IMR-90 (cell line): ENCODE data around the gene RASSF9. TPM values are rescaled to one million over a fixed set of nuclear protein-coding genes. Genes with fewer than 3 reads are reported as not detected.
A peak's percentile ranks its signal among the peaks of the same experiment; 100 is the strongest.

ENCODE experiments used
- ATAC-seq: fragments of 200-7000 bp; cut with Tn5 transposase; 2 replicates; pipeline ENCODE4 v1.9.1; 2020; ENCODE audit warnings: low read depth, mild to moderate bottlenecking, moderate library complexity
- BruUV-seq: library from RNA; stranded (reverse); fragments of 400-500 nt; replicated peaks from 2 replicates; lab custom pipeline; 2021; lab: Mats Ljungman, UMichigan
- CTCF ChIA-PET: fragments of 300-600 bp; formaldehyde crosslinking; extraction: SDS; loops from one replicate; lab custom pipeline; 2021; ENCODE audit warnings: antibody characterized with exemption; lab: Yijun Ruan, JAX
- POLR2A ChIA-PET: fragments of 300-600 bp; sonication (Branson Sonifier 250); formaldehyde crosslinking; loops from one replicate; lab custom pipeline; 2022; ENCODE audit warnings: antibody characterized with exemption; ENCODE audit not compliant: unreplicated experiment; lab: Charles Lee
- DNase-seq: peaks from one replicate; pipeline ENCODE4 v3.0.0; 2013
- H2AFZ ChIP-seq: replicated peaks from 2 replicates; pipeline ENCODE3; 2013; ENCODE audit warnings: low read length, mild to moderate bottlenecking; ENCODE audit not compliant: poor library complexity
- H2AK5ac ChIP-seq: 2 replicates; pipeline ENCODE4 v1.6.1; 2013; ENCODE audit warnings: low read depth, low read length, inconsistent platforms
- H2AK9ac ChIP-seq: replicated peaks from 2 replicates; pipeline ENCODE3; 2013; ENCODE audit warnings: mild to moderate bottlenecking, low read depth, low read length, moderate library complexity; ENCODE audit not compliant: poor library complexity
- H2BK120ac ChIP-seq: 2 replicates; pipeline ENCODE4 v1.6.1; 2013; ENCODE audit warnings: low read depth, low read length, inconsistent platforms
- H2BK15ac ChIP-seq: 3 replicates; pipeline ENCODE4 v1.6.1; 2013; ENCODE audit warnings: low read depth, low read length, inconsistent platforms
- H2BK20ac ChIP-seq: 2 replicates; pipeline ENCODE4 v1.6.1; 2013; ENCODE audit warnings: low read depth, mild to moderate bottlenecking, inconsistent platforms, low read length, moderate library complexity
- H2BK5ac ChIP-seq: 2 replicates; pipeline ENCODE4 v1.6.1; 2013; ENCODE audit warnings: mild to moderate bottlenecking, low read depth, low read length, inconsistent platforms; ENCODE audit not compliant: poor library complexity, severe bottlenecking
- H3K14ac ChIP-seq: replicated peaks from 2 replicates; pipeline ENCODE4 v1.6.1; 2013; ENCODE audit warnings: low read depth, low read length, inconsistent platforms
- H3K18ac ChIP-seq: 2 replicates; pipeline ENCODE4 v1.6.1; 2013; ENCODE audit warnings: low read depth, low read length, control low read depth
- H3K23ac ChIP-seq: 2 replicates; pipeline ENCODE4 v1.6.1; 2013; ENCODE audit warnings: low read depth, low read length, inconsistent platforms
- H3K27ac ChIP-seq: 2 replicates; pipeline ENCODE4 v1.5.1; 2013; ENCODE audit warnings: mild to moderate bottlenecking, control low read depth, low read length; ENCODE audit not compliant: insufficient read depth
- H3K27me3 ChIP-seq: 2 replicates; pipeline ENCODE4 v1.6.1; 2013; ENCODE audit warnings: low read length; ENCODE audit not compliant: control insufficient read depth, insufficient read depth
- H3K36me3 ChIP-seq: 2 replicates; pipeline ENCODE4 v1.6.1; 2013; ENCODE audit warnings: low read length, mixed read lengths; ENCODE audit not compliant: control insufficient read depth, insufficient read depth
- H3K4ac ChIP-seq: 2 replicates; pipeline ENCODE4 v1.6.1; 2013; ENCODE audit warnings: low read depth, low read length, inconsistent platforms
- H3K4me1 ChIP-seq: 2 replicates; pipeline ENCODE4 v1.6.1; 2013; ENCODE audit warnings: low read length, mixed read lengths; ENCODE audit not compliant: control insufficient read depth, insufficient read depth
- H3K4me2 ChIP-seq: 2 replicates; pipeline ENCODE4 v1.6.1; 2013; ENCODE audit warnings: low read depth, mild to moderate bottlenecking, control low read depth, low read length, moderate library complexity
- H3K4me3 ChIP-seq: 2 replicates; pipeline ENCODE4 v1.5.1; 2013; ENCODE audit warnings: low read depth, mild to moderate bottlenecking, control low read depth, low read length, moderate library complexity; ENCODE audit not compliant: insufficient read depth
- H3K56ac ChIP-seq: 2 replicates; pipeline ENCODE4 v1.6.1; 2013; ENCODE audit warnings: low read length, inconsistent platforms; ENCODE audit not compliant: insufficient read depth; ENCODE audit errors: extremely low read depth
- H3K79me1 ChIP-seq, 2 experiments: 2 replicates each; pipeline ENCODE4 v1.6.1; 2013; ENCODE audit warnings: low read length in 2 of 2, inconsistent platforms in 1 of 2, low read depth in 1 of 2
- H3K9ac ChIP-seq: 2 replicates; pipeline ENCODE4 v1.6.1; 2013; ENCODE audit warnings: low read depth, low read length, control low read depth
- H3K9me1 ChIP-seq: 2 replicates; pipeline ENCODE4 v1.6.1; 2013; ENCODE audit warnings: low read length, inconsistent platforms; ENCODE audit not compliant: insufficient read depth
- H3K9me3 ChIP-seq: 2 replicates; pipeline ENCODE4 v1.6.1; 2013; ENCODE audit warnings: low read length; ENCODE audit not compliant: control insufficient read depth, insufficient read depth
- H4K20me1 ChIP-seq: 2 replicates; pipeline ENCODE4 v1.6.1; 2013; ENCODE audit warnings: low read length, inconsistent platforms; ENCODE audit not compliant: insufficient read depth
- H4K5ac ChIP-seq: 2 replicates; pipeline ENCODE4 v1.6.1; 2013; ENCODE audit warnings: mild to moderate bottlenecking, low read depth, low read length, control low read depth
- H4K8ac ChIP-seq, 2 experiments: 2 replicates each; pipeline ENCODE4 v1.6.1; 2013; ENCODE audit warnings: low read depth in 2 of 2, low read length in 2 of 2, control low read depth in 1 of 2, inconsistent platforms in 1 of 2
- H4K91ac ChIP-seq: 2 replicates; pipeline ENCODE4 v1.6.1; 2013; ENCODE audit warnings: low read depth, low read length, inconsistent platforms; ENCODE audit not compliant: insufficient read depth
- BHLHE40 ChIP-seq: fragments of 150-350 bp; IDR thresholded peaks from 2 replicates; pipeline ENCODE4 v1.6.1; 2016; ENCODE audit warnings: mild to moderate bottlenecking, low read depth, low read length
- CEBPB ChIP-seq: IDR thresholded peaks from 2 replicates; pipeline ENCODE4 v1.6.1; 2012; ENCODE audit warnings: low read depth, low read length, improper control_type of control experiment
- CHD1 ChIP-seq: IDR thresholded peaks from 2 replicates; pipeline ENCODE4 v1.6.1; 2012; ENCODE audit warnings: low read depth, low read length, improper control_type of control experiment
- FOS ChIP-seq: fragments of 150-350 bp; IDR thresholded peaks from 2 replicates; pipeline ENCODE4 v1.6.1; 2016; ENCODE audit warnings: low read depth, low read length
- MAFK ChIP-seq: IDR thresholded peaks from 2 replicates; pipeline ENCODE4 v1.6.1; 2012; ENCODE audit warnings: low read depth, low read length, improper control_type of control experiment
- MAZ ChIP-seq: IDR thresholded peaks from 2 replicates; pipeline ENCODE4 v1.6.1; 2012; ENCODE audit warnings: low read depth, mild to moderate bottlenecking, low read length, improper control_type of control experiment, moderate library complexity, borderline replicate concordance
- MXI1 ChIP-seq: IDR thresholded peaks from 2 replicates; pipeline ENCODE4 v1.6.1; 2012; ENCODE audit warnings: low read depth, mild to moderate bottlenecking, low read length, moderate library complexity, borderline replicate concordance
- NFE2L2 ChIP-seq: fragments of 150-350 bp; IDR thresholded peaks from 2 replicates; pipeline ENCODE4 v1.6.1; 2016; ENCODE audit warnings: low read depth, mild to moderate bottlenecking, low read length
- POLR2A ChIP-seq: IDR thresholded peaks from 2 replicates; pipeline ENCODE4 v1.6.1; 2012; ENCODE audit warnings: mild to moderate bottlenecking, low read depth, low read length
- RCOR1 ChIP-seq: IDR thresholded peaks from 2 replicates; pipeline ENCODE4 v1.6.1; 2012; ENCODE audit warnings: mild to moderate bottlenecking, low read length, improper control_type of control experiment; ENCODE audit not compliant: insufficient replicate concordance
- RFX5 ChIP-seq: IDR thresholded peaks from 2 replicates; pipeline ENCODE4 v1.8.0; 2012; ENCODE audit warnings: low read depth, mild to moderate bottlenecking, low read length, moderate library complexity
- SMC3 ChIP-seq: fragments of 150-350 bp; IDR thresholded peaks from 2 replicates; pipeline ENCODE4 v1.6.1; 2016; ENCODE audit warnings: low read depth, mild to moderate bottlenecking, antibody characterized with exemption, low read length, moderate library complexity
- WGBS, 2 experiments: methylation state at CpG; one replicate each; pipeline versions ENCODE4 v1.1.5 to v1.1.7; 2013; ENCODE audit warnings: missing lambda C conversion rate in 2 of 2; ENCODE audit not compliant: insufficient read length in 1 of 2; ENCODE audit errors: extremely low coverage in 2 of 2; 5-methylcytosine and 5-hydroxymethylcytosine counted together
- dilution Hi-C: fragments of 300-500 bp; cut with HindIII; formaldehyde crosslinking; loops from one replicate; pipeline ENCODE4 v1.14.3; 2018; ENCODE audit warnings: low sequenced_read_pairs; ENCODE audit not compliant: unreplicated experiment
- in situ Hi-C: fragments of 300-500 bp; cut with MboI; formaldehyde crosslinking; loops from 3 replicates; pipeline ENCODE4 v1.14.3; 2019; ENCODE audit warnings: low sequenced_read_pairs, inconsistent platforms, mixed read lengths
- intact Hi-C: fragments of 100-400 bp; cut with micrococcal nuclease; formaldehyde crosslinking; loops from 2 replicates; pipeline ENCODE4 v1.10.0; 2022
- polyA plus RNA-seq, 3 experiments: library from polyadenylated mRNA; depleted of rRNA; stranded (reverse); fragments of >200 nt; gene quantifications; 2 replicates each; pipeline ENCODE4 v1.2.3, GENCODE V29; 2012; ENCODE audit warnings: low replicate concordance in 1 of 3
- total RNA-seq: library from RNA; depleted of rRNA; stranded (reverse); fragments of >200 nt; gene quantifications from 2 replicates; pipeline ENCODE4 v1.2.3, GENCODE V29; 2012
- TF ChIP-seq, protein P1 (sequence below): conservative IDR thresholded peaks from 2 replicates; pipeline ENCODE4 v1.5.1; 2012; ENCODE audit warnings: mild to moderate bottlenecking, low read depth, low read length, improper control_type of control experiment
- TF ChIP-seq, protein P2 (sequence below): fragments of 150-350 bp; IDR thresholded peaks from 2 replicates; pipeline ENCODE4 v1.6.1; 2016; ENCODE audit warnings: low read depth, mild to moderate bottlenecking, low read length, moderate library complexity, borderline replicate concordance
- TF ChIP-seq, protein P3 (sequence below): fragments of 150-350 bp; IDR thresholded peaks from 2 replicates; pipeline ENCODE4 v1.6.1; 2017; ENCODE audit warnings: mild to moderate bottlenecking, antibody characterized with exemption, low read length, low read depth

The RASSF9 gene
- total and polyA plus RNA-seq, 2 of the 4 experiments (the other 2 are of a cell fraction) = 0.09 to 0.18 TPM

DNA sequence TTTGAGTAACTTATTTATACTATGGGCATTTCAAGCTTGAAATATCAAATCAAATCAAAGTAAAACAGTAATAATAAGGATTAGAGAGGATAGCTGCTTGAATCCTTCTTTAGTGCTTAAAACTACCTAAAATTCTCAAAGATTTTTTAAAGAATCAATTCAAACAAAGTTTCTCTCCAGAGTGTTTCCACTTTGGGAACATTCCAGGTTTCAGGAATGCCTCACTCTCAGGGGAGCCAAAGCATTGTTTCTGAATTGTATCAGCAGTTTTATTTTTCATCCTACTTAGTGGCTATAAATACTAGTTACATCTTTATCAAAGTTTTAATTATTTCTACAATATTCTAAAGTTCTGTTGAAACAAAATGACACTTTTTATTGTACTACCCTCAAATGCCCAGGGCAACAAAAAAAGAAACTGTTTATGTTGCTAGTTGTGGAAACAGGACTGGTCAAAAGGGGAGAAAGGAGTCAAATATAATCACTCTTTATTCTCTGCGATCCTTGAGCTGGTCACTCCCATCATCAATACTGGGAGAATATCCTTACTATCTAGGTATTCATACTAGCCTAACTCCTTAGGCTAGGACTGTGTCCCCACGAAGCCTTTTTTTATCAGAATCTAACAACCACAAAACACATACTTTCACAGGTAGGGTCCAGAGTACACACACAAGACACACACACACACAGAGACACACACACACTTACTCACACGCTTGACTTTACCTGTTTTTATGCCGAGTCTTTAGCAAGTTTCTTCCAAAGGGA, 598 bp downstream of the RASSF9 start:
- no peaks in the 10 kb centered on the region for H3K36me3 ChIP-seq
- H4K5ac ChIP-seq = no peak overlapping the region
- no peaks in the 10 kb centered on the region for H4K20me1 ChIP-seq
- H2AK9ac ChIP-seq = no peak overlapping the region
- DNase-seq = peak; percentile 10
- H3K4me3 ChIP-seq = no peak overlapping the region
- no peaks in the 10 kb centered on the region for H3K27me3 ChIP-seq
- no peak overlapping the region for H3K18ac ChIP-seq
- H3K23ac ChIP-seq = no peak overlapping the region
- H3K79me1 ChIP-seq = no peaks in the 10 kb centered on the region
- no peak overlapping the region for H4K91ac ChIP-seq
- H3K9me1 ChIP-seq = no peaks in the 10 kb centered on the region
- no peak overlapping the region for H3K4ac ChIP-seq
- H3K4me1 ChIP-seq = no peaks in the 10 kb centered on the region
- dilution Hi-C loops = no loop called here
- no peak overlapping the region for H2BK120ac ChIP-seq
- H3K14ac ChIP-seq = no peak overlapping the region
- no TSS peak for BruUV-seq
- H3K56ac ChIP-seq = no peak overlapping the region
- H2AFZ ChIP-seq = peak overlapping the region; percentile 79
- in situ Hi-C loops = no loop called here
- H3K27ac ChIP-seq = no peak overlapping the region
- H2AK5ac ChIP-seq = no peak overlapping the region
- ChIA-PET POLR2A (no interaction called here), CTCF (interaction anchor here (0.7 kb wide), 1 partner anchor 261 kb away, joined by 4 read pairs; no protein-coding TSS in a partner anchor)
- no peak overlapping the region for H2BK5ac ChIP-seq
- no peak overlapping the region for H2BK20ac ChIP-seq
- no peak overlapping the region for H3K9ac ChIP-seq
- no peak for ATAC-seq
- no peak overlapping the region for H4K8ac ChIP-seq
- no peaks in the 10 kb centered on the region for H3K9me3 ChIP-seq
- intact Hi-C loops = no loop called here
- H2BK15ac ChIP-seq = no peak overlapping the region
- WGBS, 2 experiments = no CpG with 5 or more reads among the region's 4 CpGs
- H3K4me2 ChIP-seq = no peak overlapping the region; the same call in 1 of the 2 replicates
- TF ChIP-seq CHD1 (no peak), POLR2A (no peak), FOS (no peak), MAZ (no peak), RCOR1 (no peak), MXI1 (no peak), BHLHE40 (no peak), CEBPB (no peak), MAFK (no peak), NFE2L2 (no peak), RFX5 (no peak), SMC3 (no peak)
- TF ChIP-seq, protein P1, sequence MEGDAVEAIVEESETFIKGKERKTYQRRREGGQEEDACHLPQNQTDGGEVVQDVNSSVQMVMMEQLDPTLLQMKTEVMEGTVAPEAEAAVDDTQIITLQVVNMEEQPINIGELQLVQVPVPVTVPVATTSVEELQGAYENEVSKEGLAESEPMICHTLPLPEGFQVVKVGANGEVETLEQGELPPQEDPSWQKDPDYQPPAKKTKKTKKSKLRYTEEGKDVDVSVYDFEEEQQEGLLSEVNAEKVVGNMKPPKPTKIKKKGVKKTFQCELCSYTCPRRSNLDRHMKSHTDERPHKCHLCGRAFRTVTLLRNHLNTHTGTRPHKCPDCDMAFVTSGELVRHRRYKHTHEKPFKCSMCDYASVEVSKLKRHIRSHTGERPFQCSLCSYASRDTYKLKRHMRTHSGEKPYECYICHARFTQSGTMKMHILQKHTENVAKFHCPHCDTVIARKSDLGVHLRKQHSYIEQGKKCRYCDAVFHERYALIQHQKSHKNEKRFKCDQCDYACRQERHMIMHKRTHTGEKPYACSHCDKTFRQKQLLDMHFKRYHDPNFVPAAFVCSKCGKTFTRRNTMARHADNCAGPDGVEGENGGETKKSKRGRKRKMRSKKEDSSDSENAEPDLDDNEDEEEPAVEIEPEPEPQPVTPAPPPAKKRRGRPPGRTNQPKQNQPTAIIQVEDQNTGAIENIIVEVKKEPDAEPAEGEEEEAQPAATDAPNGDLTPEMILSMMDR = no peak
- TF ChIP-seq, protein P2, sequence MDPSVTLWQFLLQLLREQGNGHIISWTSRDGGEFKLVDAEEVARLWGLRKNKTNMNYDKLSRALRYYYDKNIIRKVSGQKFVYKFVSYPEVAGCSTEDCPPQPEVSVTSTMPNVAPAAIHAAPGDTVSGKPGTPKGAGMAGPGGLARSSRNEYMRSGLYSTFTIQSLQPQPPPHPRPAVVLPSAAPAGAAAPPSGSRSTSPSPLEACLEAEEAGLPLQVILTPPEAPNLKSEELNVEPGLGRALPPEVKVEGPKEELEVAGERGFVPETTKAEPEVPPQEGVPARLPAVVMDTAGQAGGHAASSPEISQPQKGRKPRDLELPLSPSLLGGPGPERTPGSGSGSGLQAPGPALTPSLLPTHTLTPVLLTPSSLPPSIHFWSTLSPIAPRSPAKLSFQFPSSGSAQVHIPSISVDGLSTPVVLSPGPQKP = no peak
- TF ChIP-seq, protein P3, sequence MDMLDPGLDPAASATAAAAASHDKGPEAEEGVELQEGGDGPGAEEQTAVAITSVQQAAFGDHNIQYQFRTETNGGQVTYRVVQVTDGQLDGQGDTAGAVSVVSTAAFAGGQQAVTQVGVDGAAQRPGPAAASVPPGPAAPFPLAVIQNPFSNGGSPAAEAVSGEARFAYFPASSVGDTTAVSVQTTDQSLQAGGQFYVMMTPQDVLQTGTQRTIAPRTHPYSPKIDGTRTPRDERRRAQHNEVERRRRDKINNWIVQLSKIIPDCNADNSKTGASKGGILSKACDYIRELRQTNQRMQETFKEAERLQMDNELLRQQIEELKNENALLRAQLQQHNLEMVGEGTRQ = no peak
